ENCODE measurements around the gene PLEKHH2.

DNA sequence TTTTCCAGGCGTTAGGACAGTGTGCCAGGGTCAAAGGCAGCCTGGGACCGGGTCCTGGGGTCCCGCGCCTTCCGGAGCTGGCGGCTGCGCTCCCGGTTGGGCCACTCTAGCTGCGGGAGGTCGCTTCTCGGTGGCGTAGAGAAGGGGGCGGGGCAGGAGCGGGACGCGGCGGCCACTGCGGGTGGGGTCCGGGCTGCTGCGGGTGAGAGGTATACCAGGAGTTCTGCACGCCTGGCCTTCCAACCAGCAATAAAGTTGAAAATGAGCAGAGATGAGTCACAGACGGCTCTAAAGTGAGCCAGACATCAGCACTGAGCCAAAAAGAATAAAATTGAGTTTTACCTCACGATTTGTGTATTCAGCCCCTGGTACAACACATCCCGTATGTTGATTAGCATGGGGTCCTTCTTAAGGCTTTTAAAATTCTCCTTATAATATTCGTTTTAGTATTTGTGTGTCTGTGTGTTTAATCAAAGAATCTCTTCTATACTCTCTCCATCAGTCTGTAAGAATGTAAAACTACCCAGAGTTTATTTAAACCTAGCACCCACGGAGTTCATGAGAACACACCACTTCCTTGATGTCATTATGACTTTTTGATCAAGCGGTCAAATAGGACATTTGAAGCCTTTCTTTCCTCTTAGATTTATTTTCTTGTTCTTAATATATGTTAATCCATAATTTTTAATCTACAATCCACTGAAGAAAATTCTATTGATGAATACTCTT lies 39.4 kb downstream of the PLEKHH2 start, which contains the start of gene C1GALT1C1L:
- TF ChIP-seq, protein P1, sequence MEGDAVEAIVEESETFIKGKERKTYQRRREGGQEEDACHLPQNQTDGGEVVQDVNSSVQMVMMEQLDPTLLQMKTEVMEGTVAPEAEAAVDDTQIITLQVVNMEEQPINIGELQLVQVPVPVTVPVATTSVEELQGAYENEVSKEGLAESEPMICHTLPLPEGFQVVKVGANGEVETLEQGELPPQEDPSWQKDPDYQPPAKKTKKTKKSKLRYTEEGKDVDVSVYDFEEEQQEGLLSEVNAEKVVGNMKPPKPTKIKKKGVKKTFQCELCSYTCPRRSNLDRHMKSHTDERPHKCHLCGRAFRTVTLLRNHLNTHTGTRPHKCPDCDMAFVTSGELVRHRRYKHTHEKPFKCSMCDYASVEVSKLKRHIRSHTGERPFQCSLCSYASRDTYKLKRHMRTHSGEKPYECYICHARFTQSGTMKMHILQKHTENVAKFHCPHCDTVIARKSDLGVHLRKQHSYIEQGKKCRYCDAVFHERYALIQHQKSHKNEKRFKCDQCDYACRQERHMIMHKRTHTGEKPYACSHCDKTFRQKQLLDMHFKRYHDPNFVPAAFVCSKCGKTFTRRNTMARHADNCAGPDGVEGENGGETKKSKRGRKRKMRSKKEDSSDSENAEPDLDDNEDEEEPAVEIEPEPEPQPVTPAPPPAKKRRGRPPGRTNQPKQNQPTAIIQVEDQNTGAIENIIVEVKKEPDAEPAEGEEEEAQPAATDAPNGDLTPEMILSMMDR (IDR thresholded peaks at IDR 0.05) = no peak
- TF ChIP-seq POLR2A (IDR thresholded peaks at IDR 0.05) = no peak
